Adipose tissue (tissue), 3 donors: ENCODE measurements around the gene ANO9. TPM values are rescaled to one million over a fixed set of nuclear protein-coding genes. Genes with fewer than 3 reads are reported as not detected.
"Not testable (repeated sequence)": the region's sequence is repeated elsewhere in the genome, so short reads cannot be mapped to it uniquely, and the experiment has no call there.

Experiments
- H3K27ac ChIP-seq: one replicate; pipeline ENCODE4 v1.5.1; 2013; ENCODE audit warnings: low read depth, low read length
- WGBS, 3 donors: extraction: QIAGEN DNeasy Blood & Tissue Kit; methylation state at CpG; one replicate each; pipeline ENCODE4 v1.1.7; 2013; 5-methylcytosine and 5-hydroxymethylcytosine counted together
- polyA plus RNA-seq, 3 donors: library from polyadenylated mRNA; stranded (reverse); fragments of 200-250 nt; gene quantifications; one replicate each; pipeline ENCODE4 v1.2.3, GENCODE V29; 2013
- donor health status: healthy with polysubstance abuse.
- donor health status: Bipolar disorder and iron deficiency.
- donor health status: healthy.

Gene ANO9
- polyA plus RNA-seq, 3 donors, result 0.45 to 14.3 (median 2.7) TPM

DNA sequence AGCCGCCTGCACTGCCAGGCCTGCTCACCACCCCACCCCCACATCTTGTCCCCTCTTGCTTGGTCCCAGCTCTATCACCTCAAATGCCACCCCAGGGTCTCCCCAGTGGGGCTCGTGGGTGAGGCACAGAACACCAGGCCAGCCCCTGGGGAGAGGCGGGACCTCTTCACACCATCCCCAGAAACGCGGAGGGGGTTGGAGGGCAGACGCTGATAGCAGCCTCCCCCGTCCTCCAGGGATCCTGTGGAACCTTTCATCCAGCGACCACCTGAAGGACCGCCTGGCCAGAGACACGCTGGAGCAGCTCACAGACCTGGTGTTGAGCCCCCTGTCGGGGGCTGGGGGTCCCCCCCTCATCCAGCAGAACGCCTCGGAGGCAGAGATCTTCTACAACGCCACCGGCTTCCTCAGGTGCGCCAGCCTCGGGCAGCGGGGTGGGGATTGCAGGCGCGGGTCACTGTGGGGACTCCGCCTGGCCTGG, 42.0 kb downstream of the ANO9 start:
- H3K27ac ChIP-seq, result no peak overlapping the region
- 47 to 87% (median 63%) methylated on average over 21 of the region's 21 CpGs for WGBS, 3 donors

DNA sequence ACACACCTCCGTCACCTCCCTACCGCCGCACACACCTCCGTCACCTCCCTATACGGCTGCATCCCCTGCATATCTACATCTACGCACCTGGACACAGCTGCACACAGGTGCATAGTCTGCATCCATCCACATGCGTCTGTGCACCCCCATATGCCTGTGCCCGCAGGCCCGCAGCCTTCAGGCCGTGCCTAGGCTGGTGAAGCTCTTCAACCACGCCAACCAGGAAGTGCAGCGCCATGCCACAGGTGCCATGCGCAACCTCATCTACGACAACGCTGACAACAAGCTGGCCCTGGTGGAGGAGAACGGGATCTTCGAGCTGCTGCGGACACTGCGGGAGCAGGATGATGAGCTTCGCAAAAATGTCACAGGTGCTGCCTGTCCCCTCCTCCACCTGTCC, 43.0 kb downstream of the ANO9 start:
- 88 to 92% (median 91%) methylated on average over 20 of the region's 20 CpGs for WGBS, 3 donors
- no peak overlapping the region for H3K27ac ChIP-seq

DNA sequence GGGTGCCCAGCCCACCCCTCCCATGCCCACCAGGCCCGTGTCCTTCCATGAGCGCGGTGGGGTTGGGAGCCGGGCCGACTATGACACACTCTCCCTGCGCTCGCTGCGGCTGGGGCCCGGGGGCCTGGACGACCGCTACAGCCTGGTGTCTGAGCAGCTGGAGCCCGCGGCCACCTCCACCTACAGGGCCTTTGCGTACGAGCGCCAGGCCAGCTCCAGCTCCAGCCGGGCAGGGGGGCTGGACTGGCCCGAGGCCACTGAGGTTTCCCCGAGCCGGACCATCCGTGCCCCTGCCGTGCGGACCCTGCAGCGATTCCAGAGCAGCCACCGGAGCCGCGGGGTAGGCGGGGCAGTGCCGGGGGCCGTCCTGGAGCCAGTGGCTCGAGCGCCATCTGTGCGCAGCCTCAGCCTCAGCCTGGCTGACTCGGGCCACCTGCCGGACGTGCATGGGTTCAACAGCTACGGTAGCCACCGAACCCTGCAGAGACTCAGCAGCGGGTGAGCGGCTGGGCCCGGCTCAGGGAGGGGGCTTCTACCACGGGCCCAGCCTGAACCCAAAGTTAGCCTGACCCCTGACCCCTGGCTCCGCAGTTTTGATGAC, 44.8 kb downstream of the ANO9 start:
- 34 to 46% (median 43%) methylated on average over 36 to 43 of the region's 43 CpGs for WGBS, 3 donors
- H3K27ac ChIP-seq, result no peak overlapping the region

DNA sequence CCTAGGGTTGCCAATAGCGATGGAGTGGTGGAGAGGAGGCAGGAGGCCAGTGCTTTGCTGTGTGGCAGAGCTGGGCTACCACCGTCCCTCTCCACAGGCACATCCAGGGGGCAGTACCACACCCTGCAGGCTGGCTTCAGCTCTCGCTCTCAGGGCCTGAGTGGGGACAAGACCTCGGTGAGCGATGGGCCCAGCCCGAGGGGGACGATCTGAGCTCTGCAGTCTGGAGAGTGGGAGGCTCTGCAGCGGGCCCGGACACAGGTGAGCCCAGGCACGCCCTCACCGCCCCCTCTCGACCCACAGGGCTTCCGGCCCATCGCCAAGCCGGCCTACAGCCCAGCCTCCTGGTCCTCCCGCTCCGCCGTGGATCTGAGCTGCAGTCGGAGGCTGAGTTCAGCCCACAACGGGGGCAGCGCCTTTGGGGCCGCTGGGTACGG, 45.3 kb downstream of the ANO9 start:
- WGBS, 3 donors, result 35 to 60% (median 57%) methylated on average over 21 to 23 of the region's 23 CpGs
- H3K27ac ChIP-seq, result no peak overlapping the region

DNA sequence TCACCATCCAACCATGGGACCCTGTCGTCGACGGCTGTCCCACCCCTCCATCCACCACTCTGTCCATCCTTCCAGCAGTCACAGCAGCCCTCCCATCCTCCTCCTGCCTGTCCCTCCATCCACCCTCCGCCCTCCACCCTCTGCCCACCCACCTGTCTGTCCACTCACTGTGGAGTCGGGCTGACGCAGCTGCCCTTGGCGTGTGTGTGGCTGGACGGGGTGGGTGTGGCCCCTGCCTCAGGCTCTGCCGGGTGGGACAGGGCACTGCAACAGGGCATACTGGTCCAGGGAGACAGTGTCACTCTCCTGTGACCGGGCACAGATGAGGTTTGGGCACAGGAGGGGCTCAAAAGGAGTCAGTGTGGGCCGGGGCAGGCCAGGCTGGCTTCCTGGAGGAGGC, 45.9 kb downstream of the ANO9 start:
- H3K27ac ChIP-seq, result no peak overlapping the region

DNA sequence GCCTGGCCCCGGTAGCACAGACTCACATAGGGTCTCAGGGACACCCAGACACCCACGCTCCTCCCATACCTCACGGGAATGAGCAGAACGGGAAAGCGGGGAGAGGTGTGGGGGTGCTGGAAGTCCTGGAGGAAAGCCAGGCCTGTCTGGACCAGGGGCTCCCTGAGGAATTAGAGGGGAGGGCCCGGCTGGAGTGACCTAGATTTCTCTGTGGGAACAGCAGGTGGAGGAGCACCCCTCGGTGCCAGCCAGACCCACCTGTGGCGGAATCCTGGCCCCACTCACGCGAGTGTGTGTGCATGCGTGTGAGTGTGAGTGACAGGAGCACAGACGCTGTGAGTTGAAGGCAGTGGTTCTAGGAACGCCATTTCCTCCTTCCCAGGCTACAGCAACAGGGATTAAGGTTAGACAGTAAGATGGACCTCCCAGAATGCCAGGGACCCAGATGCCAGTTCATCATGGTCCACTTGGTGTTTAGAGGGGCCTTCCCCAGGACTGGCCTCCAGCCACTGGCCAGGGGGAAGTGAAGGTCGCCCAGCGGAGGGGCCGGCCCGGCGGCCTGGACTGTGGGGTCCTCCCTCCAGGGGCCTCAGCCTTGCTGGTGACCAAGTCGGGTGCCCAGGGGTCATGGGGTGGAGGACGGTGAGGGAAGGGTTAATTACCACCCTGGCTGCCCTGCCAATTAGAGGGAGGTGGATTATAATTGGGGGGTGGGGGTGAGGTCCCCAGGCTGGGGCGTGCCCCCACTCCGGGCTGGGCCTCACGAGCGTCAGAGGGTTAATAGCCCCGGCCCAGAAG, 46.8 kb downstream of the ANO9 start:
- no peak overlapping the region for H3K27ac ChIP-seq
- 51 to 78% (median 70%) methylated on average over 23 to 25 of the region's 25 CpGs for WGBS, 3 donors

More for the DNA sequence above, 45.9 kb downstream of the ANO9 start:
- 74 to 75% (median 74%) methylated on average over 11 of the region's 11 CpGs for WGBS, 3 donors

DNA sequence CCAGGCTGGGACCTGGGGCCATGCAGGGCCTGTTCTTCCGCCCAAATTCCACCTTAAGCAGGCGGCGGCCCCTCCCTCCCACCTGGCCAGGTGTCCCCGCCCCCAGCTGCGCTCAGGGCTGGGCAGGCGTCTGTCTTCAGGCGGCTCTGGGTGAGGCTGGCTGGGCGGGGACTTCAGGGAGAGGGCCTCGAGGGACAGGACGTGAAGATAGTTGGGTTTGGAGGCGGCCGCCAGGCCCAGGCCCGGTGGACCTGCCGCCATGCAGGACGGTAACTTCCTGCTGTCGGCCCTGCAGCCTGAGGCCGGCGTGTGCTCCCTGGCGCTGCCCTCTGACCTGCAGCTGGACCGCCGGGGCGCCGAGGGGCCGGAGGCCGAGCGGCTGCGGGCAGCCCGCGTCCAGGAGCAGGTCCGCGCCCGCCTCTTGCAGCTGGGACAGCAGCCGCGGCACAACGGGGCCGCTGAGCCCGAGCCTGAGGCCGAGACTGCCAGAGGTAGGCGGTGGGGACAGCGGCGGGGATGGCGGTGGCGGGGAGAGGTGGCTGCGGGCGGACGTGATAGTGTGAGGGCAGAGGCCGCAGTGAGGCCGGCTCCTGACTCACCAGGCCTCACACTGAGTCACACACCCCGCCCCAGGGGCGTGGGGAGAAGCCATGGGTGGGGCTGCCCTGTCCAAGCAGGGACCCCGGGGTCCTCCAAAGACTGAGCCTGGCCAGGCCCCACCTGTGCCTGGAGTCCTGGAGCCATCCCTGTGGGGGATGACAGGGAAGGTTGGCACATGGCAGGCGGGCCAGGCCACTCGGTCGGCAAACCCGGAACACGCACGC, 47.6 kb downstream of the ANO9 start, which contains the start of gene PKP3:
Gene PKP3 (plus strand): TSS at position 176 of the 824 bp plus-strand sequence. CDS start 84 bp downstream, at position 260.
- no peak within 1 kb of the TSS for H3K27ac ChIP-seq
- WGBS, 3 donors, result 46 to 71% (median 59%) methylated on average over 53 to 57 of the region's 57 CpGs

DNA sequence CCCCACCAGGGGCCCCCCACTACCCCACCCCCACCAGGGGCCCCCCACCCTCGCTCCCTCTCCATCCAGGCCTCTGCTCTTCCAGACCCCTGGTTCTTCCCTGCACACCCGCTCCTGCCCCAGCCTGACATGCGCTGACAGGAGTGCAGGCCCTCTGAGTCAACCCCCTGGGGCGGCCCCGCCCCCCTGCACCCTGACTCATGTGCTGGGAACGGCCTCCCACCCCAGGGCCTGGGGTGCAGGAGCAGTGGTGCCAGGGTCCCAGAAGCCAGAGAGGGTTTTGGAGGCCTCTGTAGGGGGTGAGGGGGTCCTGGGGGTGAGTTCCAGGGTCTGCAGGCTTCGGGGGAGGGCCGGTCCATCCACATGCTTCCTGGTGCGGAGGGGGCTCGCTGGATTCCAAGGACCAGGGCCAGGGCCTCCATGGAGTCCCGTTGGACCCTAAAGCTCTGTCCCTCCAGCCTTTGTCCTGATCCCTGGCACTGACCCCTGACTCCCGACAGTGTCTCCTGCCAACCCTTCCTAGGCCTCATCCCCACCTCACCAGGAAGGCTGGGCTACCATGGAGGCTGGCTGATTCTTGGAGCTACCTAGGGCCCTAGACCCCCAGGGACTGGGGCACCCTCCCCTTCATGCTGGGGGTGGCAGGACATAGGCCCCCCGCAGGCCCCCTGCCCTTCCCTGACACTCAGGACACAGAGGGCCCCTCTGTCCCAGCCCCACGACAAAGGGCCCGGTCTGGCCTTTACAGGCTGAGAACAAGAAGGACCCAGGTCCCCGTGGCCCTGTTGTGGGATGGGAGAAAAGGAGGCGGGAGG, 48.4 kb downstream of the ANO9 start:
- 74 to 87% (median 80%) methylated on average over 11 to 17 of the region's 17 CpGs for WGBS, 3 donors

DNA sequence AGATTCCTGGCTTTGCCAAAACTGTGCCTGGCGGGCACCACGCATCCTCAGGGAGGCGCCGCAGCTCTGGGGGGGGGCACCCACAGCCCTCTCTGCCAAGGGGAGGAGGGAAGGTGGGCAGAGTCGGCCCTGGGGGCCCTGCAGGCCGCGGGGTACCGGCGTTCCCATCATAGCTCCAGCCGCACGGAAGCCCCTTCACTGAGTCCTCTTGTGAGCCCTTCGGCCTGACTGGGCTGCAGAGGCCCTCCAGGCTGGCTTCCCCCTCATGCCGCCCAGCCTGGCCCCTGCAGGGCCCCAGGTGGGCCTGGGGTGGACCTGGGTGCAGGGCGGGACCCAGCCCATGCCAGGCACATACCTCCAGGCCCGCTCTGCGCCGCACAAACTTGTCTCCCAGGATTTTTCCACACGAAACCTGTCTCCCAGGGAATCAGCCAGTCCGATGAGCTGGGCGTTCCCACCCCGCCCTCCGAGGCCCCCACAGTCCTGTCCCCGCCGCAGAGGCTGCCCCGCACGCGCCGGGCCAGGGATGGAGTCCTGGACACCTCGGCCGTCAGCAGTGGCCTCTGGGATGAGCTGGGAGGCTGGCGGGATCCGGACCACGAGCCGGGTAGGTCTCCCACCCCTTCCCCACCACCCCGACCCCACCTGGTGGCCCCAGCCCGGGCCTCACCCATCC, 49.6 kb downstream of the ANO9 start:
- 87 to 91% (median 91%) methylated on average over 32 to 36 of the region's 36 CpGs for WGBS, 3 donors
- no peak overlapping the region for H3K27ac ChIP-seq

More for the DNA sequence above, 48.4 kb downstream of the ANO9 start:
- H3K27ac ChIP-seq, result no peak overlapping the region

DNA sequence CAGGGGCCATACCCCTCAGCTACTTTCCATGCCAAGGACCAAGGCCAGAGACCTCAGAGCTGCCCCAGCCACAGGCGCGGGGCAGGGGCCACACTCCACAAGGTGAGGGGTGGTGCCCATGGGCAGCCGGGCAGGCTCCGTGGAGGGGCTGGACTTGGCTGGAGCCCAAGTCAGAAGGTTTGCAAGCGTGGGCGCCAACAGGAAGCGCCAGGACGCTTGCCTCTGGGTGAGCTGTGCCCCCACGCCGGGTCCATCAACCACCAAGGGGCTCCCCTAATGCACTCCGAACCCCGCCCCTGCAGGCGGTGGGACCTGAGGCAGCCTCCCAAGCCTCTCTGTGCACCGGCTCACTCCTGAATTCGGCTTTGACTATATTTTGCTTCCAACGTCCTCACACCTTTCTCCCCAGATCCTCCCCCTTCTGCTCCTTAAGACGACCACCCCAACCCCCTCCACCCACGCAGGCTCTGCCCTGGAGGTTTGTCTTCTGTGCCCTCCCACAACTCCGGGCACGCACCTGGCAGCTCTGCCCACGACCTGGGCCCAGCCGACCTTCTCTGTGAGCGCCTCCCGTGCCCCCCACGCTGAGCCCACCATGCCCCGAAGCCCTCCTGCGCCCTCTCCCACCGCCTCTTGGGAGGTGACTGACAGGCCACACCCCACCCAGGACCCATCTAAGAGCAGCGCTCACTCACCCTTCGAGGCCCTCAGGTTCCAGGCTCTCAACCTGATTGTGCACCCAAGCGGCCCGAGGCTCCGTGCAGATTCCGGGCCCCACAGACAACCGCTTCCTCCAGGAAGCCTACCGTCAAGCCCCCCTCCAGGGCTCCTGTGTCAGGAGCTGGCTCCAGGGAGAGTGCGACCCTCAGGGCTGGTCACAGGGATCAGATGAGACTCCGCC, 50.4 kb downstream of the ANO9 start:
- H3K27ac ChIP-seq, result no peak overlapping the region
- 72 to 75% (median 72%) methylated on average over 38 of the region's 38 CpGs for WGBS, 3 donors

DNA sequence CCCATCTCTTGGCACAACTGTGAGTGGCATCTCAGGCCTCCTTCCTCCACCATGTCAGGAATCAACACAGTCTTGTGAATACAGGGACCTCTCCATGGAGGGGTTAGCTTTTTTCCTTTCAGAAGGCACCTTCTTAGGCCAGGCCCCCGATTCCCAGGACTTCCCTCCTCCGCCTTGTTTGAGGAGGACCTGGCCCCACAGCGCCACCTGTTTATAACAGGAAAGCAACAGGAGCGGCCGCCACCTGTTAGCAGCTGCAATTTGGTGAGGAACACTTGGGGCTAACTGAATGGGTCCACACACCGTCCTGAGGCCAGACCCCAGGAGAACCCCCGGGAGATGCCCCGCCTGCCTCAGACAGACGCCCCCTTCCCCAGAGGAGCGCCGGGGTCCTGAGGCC, 51.6 kb downstream of the ANO9 start:
- 34 to 88% (median 74%) methylated on average over 8 to 11 of the region's 11 CpGs for WGBS, 3 donors
- no peak overlapping the region for H3K27ac ChIP-seq

DNA sequence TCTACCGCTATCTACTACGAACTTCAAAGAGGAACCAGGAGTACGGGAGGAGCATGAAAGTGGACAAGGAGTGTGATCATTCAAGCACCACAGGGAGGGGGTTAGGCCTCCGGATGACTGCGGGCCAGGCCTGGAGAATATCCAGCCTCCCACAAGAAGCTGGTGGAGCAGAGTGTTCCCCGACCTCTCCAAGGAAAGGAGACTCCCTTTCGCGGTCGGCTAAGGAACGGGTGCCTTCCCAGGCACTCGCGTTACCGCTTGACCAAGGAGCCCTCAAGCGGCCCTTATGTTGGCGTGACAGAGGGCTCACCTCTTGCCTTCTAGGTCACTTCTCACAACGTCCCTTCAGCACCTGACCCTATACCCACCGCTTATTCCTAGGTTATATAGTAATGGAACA, 52.4 kb downstream of the ANO9 start:
- 54 to 73% (median 60%) methylated on average over 15 to 17 of the region's 17 CpGs for WGBS, 3 donors
- H3K27ac ChIP-seq, result not testable (repeated sequence)

DNA sequence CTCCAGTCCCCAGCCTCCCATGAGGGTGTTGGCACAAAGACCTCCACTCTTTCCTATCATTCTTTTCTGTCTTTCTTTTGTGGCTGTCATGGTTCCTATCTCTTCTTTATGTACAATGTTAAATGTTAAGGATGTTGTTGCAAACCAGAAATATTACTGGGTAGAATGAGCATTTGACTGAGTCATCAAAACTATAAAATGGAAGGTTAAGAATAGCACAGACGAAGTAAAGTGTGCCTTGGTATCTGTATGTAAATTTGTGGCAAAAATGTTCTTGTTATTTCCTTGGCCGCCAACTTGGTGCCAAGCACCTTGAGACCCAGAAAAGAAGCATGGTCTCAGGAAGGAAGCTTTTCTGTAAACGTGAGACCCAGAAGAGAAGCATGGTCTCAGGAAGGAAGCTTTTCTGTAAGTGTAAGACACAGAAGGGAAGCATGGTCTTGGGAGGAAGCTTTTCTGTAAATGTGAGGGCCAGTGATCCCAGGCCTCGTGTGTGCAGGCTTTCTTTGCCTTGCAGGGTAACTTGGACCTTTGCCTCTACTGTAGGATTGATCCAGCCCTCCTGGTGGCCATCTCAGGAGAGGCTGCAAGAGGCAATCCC, 54.5 kb downstream of the ANO9 start:
- no peak overlapping the region for H3K27ac ChIP-seq
- WGBS, 3 donors, result 51 to 76% (median 51%) methylated on average over 4 of the region's 4 CpGs

DNA sequence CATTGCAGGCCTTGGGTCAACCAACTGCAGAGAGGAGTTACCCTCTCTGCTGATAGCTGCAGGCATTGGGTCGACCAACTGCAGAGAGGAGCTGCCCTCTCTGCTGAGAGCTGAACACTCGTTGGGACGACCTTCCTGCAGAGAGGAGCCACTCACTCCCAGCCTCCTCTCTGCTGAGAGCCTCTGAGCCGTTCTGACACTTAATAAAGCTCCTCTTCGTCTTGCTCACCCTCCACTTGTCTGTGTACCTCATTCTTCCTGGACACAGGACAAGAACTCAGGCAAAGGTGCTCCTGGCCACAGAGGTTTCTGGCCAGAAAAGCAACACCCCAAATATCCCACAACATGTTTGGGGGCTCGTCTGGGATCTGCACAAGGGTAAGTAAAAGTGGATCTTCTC, 55.3 kb downstream of the ANO9 start:
- no peak overlapping the region for H3K27ac ChIP-seq
- WGBS, 3 donors, result 87 to 98% (median 93%) methylated on average over 6 of the region's 6 CpGs

DNA sequence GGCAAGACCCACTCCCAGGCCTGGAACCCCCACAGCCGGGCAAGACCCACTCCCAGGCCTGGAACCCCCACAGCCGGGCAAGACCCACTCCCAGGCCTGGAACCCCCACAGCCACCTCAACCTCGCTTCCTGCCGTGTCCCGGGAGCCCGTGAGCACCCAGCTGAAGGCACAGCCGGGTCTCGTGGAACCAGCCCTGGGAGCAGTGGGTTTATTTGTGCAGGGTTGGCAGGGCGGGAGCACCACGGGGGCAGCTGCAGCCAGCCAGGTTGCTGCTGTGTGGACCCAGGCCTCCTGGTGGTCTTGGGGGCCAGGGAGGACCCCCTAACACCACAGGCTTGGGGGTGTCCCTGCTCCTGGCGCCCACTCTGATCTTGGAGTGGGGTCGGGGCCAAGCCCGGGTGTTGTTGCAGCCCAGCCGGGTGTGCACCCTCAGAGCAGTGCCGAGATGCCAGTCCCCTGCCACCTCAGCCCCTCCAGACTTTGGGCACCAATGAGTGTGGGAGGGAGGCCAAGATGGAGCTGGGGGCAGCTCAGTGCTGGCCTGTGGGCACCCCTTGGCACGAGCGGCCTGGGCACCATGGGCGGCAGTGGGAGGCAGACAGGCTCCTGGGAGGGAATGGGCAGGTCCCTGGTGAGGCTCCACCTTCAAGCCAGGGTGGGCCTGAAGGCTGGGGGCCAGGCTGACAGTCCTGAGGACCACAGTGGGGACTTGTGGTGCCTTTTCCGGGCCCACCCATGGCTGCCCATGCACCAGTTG, 56.0 kb downstream of the ANO9 start:
- 91 to 97% (median 96%) methylated on average over 18 to 19 of the region's 19 CpGs for WGBS, 3 donors

DNA sequence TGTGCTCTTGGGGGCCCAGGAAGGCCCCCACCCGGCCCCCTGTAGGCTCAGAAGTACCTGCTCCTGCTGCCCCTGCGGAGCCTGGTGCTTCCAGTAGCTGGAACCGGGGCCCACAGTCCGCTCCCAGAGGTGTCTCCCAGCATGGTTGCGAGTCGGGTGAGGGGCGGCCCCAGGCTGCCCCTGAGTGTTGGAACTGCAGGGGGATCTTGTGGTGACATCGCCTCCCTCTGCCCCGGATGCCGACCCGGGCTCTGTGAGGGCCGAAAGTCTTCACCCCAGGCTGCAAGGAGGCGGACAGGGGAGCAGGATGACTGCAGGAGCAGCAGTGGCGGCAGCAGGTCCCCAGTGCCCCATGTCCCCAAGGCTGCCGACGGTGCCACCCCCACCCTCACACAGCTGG, 57.3 kb downstream of the ANO9 start:
- no peak overlapping the region for H3K27ac ChIP-seq
- 89 to 92% (median 90%) methylated on average over 10 to 16 of the region's 16 CpGs for WGBS, 3 donors

More for the DNA sequence above, 56.0 kb downstream of the ANO9 start:
- H3K27ac ChIP-seq, result no peak overlapping the region
